ENCODE results near the gene MXD3. TPM values are rescaled to one million over a fixed set of nuclear protein-coding genes. Genes with fewer than 3 reads are reported as not detected.
"Not testable (repeated sequence)": the region's sequence is repeated elsewhere in the genome, so short reads cannot be mapped to it uniquely, and the experiment has no call there.

Gene MXD3
- total and polyA plus RNA-seq, 2 experiments from 2014 or later, result 9.9 to 11.6 TPM

DNA sequence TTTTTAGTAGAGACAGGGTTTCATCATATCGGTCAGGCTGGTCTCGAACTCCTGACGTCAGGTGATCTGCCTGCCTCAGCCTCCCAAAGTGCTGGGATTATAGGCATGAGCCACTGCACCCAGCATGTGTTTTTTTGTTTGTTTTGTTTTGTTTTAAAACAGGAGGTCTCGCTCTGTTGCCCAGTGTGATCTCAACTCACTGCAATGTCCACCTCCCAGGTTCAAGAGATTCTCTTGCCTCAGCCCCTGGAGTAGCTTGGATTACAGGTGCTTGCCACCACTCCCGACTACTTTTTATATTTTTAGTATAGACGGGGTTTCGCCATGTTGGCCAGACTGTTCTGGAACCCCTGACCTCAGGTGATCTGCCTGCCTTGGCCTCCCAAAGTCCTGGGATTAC is 53.0 kb downstream of the MXD3 start:
- H3K4me1 ChIP-seq (ENCODE audit: insufficient read depth); H3K9me2 ChIP-seq (ENCODE audit: insufficient read depth); DNase-seq (ENCODE audit: low spot score); H3K27me3 Mint-ChIP-seq (ENCODE audit: insufficient read depth, low read depth, poor library complexity); H3K27me3 ChIP-seq (ENCODE audit: insufficient read depth); H3K4me3 Mint-ChIP-seq; H2AFZ ChIP-seq; ATAC-seq; H3K4me1 Mint-ChIP-seq; H3K4me3 ChIP-seq; H3K9me3 Mint-ChIP-seq; H3K27ac Mint-ChIP-seq; H3K4me2 ChIP-seq: not testable (repeated sequence)
- Histone ChIP-seq H4K20me1 (replicated peaks; ENCODE audit: insufficient read depth) (peaks cover 40% of the 10 kb centered on the region; the same call in 1 of the 2 replicates), H3F3A (replicated peaks; ENCODE audit: low read depth) (peaks cover 29% of the 10 kb centered on the region; the same call in 1 of the 2 replicates), H3K36me3 (ENCODE audit: insufficient read depth) (peaks cover 60% of the 10 kb centered on the region), H3K79me2 (replicated peaks; ENCODE audit: insufficient read depth) (peaks cover 17% of the 10 kb centered on the region; the same call in 1 of the 2 replicates), H3K27ac (ENCODE audit: low read depth) (peak overlapping the region; percentile 65)
- peaks cover 94% of the 10 kb centered on the region for H3K36me3 Mint-ChIP-seq (ENCODE audit: low read depth)

Other genes with a start within 250 kb of the MXD3 start
- gene FGFR4, start 225.0 kb downstream of the MXD3 start, total RNA-seq (2014; rRNA removed; shearing (Covaris generic)), result 145 and 150 TPM in 2 replicates
- gene FGFR4, start 225.0 kb downstream of the MXD3 start, polyA plus RNA-seq (2016; fragmentation: Nextera tagmentation; extraction: Ambion mirVana), result 40.3 and 43.4 TPM in 2 replicates
- gene NSD1, start 178.1 kb downstream of the MXD3 start, total RNA-seq (2014; rRNA removed; shearing (Covaris generic)), result 85.9 and 106 TPM in 2 replicates
- gene NSD1, start 178.1 kb downstream of the MXD3 start, polyA plus RNA-seq (2016; fragmentation: Nextera tagmentation; extraction: Ambion mirVana), result 82.5 and 96.4 TPM in 2 replicates
- gene RAB24, start 8.2 kb downstream of the MXD3 start, total RNA-seq (2014; rRNA removed; shearing (Covaris generic)), result 24.8 and 27.1 TPM in 2 replicates
- 26.1 and 27.7 TPM in 2 replicates for gene RAB24, start 8.2 kb downstream of the MXD3 start, polyA plus RNA-seq (2016; fragmentation: Nextera tagmentation; extraction: Ambion mirVana)
- gene PRELID1, start 8.1 kb downstream of the MXD3 start, total RNA-seq (2014; rRNA removed; shearing (Covaris generic)), result 271 and 328 TPM in 2 replicates
- gene PRELID1, start 8.1 kb downstream of the MXD3 start, polyA plus RNA-seq (2016; fragmentation: Nextera tagmentation; extraction: Ambion mirVana), result 349 and 359 TPM in 2 replicates
- 220 and 227 TPM in 2 replicates for gene LMAN2, start 39.8 kb upstream of the MXD3 start, total RNA-seq (2014; rRNA removed; shearing (Covaris generic))
- 145 and 153 TPM in 2 replicates for gene LMAN2, start 39.8 kb upstream of the MXD3 start, polyA plus RNA-seq (2016; fragmentation: Nextera tagmentation; extraction: Ambion mirVana)
- 37.9 and 39.3 TPM in 2 replicates for gene RGS14, start 46.0 kb upstream of the MXD3 start, total RNA-seq (2014; rRNA removed; shearing (Covaris generic))
- gene RGS14, start 46.0 kb upstream of the MXD3 start, polyA plus RNA-seq (2016; fragmentation: Nextera tagmentation; extraction: Ambion mirVana), result 23.5 and 24.8 TPM in 2 replicates
- gene SLC34A1, start 72.5 kb upstream of the MXD3 start, total RNA-seq (2014; rRNA removed; shearing (Covaris generic)), result 0.31 TPM in 1 of 2 replicates, not detected in the other
- gene SLC34A1, start 72.5 kb upstream of the MXD3 start, polyA plus RNA-seq (2016; fragmentation: Nextera tagmentation; extraction: Ambion mirVana), result not detected in 2 replicates
- gene PFN3, start 88.8 kb upstream of the MXD3 start, total RNA-seq (2014; rRNA removed; shearing (Covaris generic)), result 1.9 TPM in 1 of 2 replicates, not detected in the other
- gene PFN3, start 88.8 kb upstream of the MXD3 start, polyA plus RNA-seq (2016; fragmentation: Nextera tagmentation; extraction: Ambion mirVana), result 2.0 and 3.1 TPM in 2 replicates
- 2.6 and 2.9 TPM in 2 replicates for gene F12, start 97.7 kb upstream of the MXD3 start, total RNA-seq (2014; rRNA removed; shearing (Covaris generic))
- gene F12, start 97.7 kb upstream of the MXD3 start, polyA plus RNA-seq (2016; fragmentation: Nextera tagmentation; extraction: Ambion mirVana), result 8.0 and 8.1 TPM in 2 replicates
- 37.2 and 56.8 TPM in 2 replicates for gene GRK6, start 114.8 kb upstream of the MXD3 start, total RNA-seq (2014; rRNA removed; shearing (Covaris generic))
- 13.0 and 18.7 TPM in 2 replicates for gene GRK6, start 114.8 kb upstream of the MXD3 start, polyA plus RNA-seq (2016; fragmentation: Nextera tagmentation; extraction: Ambion mirVana)
- 6.4 and 9.7 TPM in 2 replicates for gene PRR7, start 134.9 kb upstream of the MXD3 start, total RNA-seq (2014; rRNA removed; shearing (Covaris generic))
- gene PRR7, start 134.9 kb upstream of the MXD3 start, polyA plus RNA-seq (2016; fragmentation: Nextera tagmentation; extraction: Ambion mirVana), result 7.6 and 7.7 TPM in 2 replicates
- gene DBN1, start 161.7 kb upstream of the MXD3 start, total RNA-seq (2014; rRNA removed; shearing (Covaris generic)), result 242 and 290 TPM in 2 replicates
- 102 and 106 TPM in 2 replicates for gene DBN1, start 161.7 kb upstream of the MXD3 start, polyA plus RNA-seq (2016; fragmentation: Nextera tagmentation; extraction: Ambion mirVana)
- gene PDLIM7, start 185.7 kb upstream of the MXD3 start, total RNA-seq (2014; rRNA removed; shearing (Covaris generic)), result 73.0 and 94.7 TPM in 2 replicates
- 128 TPM in 2 replicates for gene PDLIM7, start 185.7 kb upstream of the MXD3 start, polyA plus RNA-seq (2016; fragmentation: Nextera tagmentation; extraction: Ambion mirVana)
- 4.9 and 11.1 TPM in 2 replicates for gene DOK3, start 197.9 kb upstream of the MXD3 start, total RNA-seq (2014; rRNA removed; shearing (Covaris generic))
- gene DOK3, start 197.9 kb upstream of the MXD3 start, polyA plus RNA-seq (2016; fragmentation: Nextera tagmentation; extraction: Ambion mirVana), result 2.2 and 2.8 TPM in 2 replicates
- gene DDX41, start 205.1 kb upstream of the MXD3 start, total RNA-seq (2014; rRNA removed; shearing (Covaris generic)), result 115 and 139 TPM in 2 replicates
- gene DDX41, start 205.1 kb upstream of the MXD3 start, polyA plus RNA-seq (2016; fragmentation: Nextera tagmentation; extraction: Ambion mirVana), result 67.1 and 73.4 TPM in 2 replicates
- gene FAM193B, start 242.7 kb upstream of the MXD3 start, total RNA-seq (2014; rRNA removed; shearing (Covaris generic)), result 46.9 and 58.6 TPM in 2 replicates
- gene FAM193B, start 242.7 kb upstream of the MXD3 start, polyA plus RNA-seq (2016; fragmentation: Nextera tagmentation; extraction: Ambion mirVana), result 44.4 and 46.1 TPM in 2 replicates

All from GM23338 (cell line).